Loucy (cell line): Measurements from ENCODE around the gene USO1.

Experiments used
- CTCF ChIP-seq: fragments of 200-600 bp; sonication (generic); conservative IDR thresholded peaks from 2 replicates; pipeline ENCODE4 v1.5.1; 2014; ENCODE audit warnings: mild to moderate bottlenecking, antibody characterized with exemption, low read length
- EZH2phosphoT487 ChIP-seq: fragments of 200-600 bp; IDR thresholded peaks from 2 replicates; pipeline ENCODE4 v1.6.1; 2018; ENCODE audit warnings: antibody characterized with exemption, mild to moderate bottlenecking, moderate library complexity, borderline replicate concordance

GRCh38 chr4:75699299-75699698 is 25.1 kb upstream of the USO1 start:
- TF ChIP-seq CTCF = no peak
- TF ChIP-seq EZH2phosphoT487 = no peak
